Dermis microvascular lymphatic vessel endothelial cell (primary cell): ENCODE data around the gene GNAS-AS1. TPM values are rescaled to one million over a fixed set of nuclear protein-coding genes. Genes with fewer than 3 reads are reported as not detected.

Source experiments
- DNase-seq, 2 donors: peaks; one replicate each; pipeline versions ENCODE4 v3.0.0 to v3.0.0-alpha.2; 2010; ENCODE audit warnings: low read depth in 2 of 2
- total RNA-seq: library from RNA; depleted of rRNA; stranded (reverse); fragments of >200 nt; gene quantifications from 2 replicates; pipeline ENCODE4 v1.2.1, GENCODE V29; 2014

GNAS-AS1 gene
- under 0.01 TPM in 2 replicates for total RNA-seq

- peak in 1 of 2 donors; percentile 22 for DNase-seq
These were observed at the start of gene GNAS-AS1 for GRCh38 chr20:58850693-58851174. Gene GNAS-AS1 (minus strand): TSS chr20:58850902.

- no peak for DNase-seq
These were observed 49.7 kb upstream of the GNAS-AS1 start for GRCh38 chr20:58900397-58900796.

- DNase-seq, result no peak
These were observed 48.8 kb upstream of the GNAS-AS1 start for GRCh38 chr20:58899512-58899911.

GRCh38 chr20:58898629-58899408, 48.1 kb upstream of the GNAS-AS1 start:
- DNase-seq, result no peak

- no peak for DNase-seq
These were observed 46.8 kb upstream of the GNAS-AS1 start for GRCh38 chr20:58897488-58897887.

- no peak for DNase-seq
These were observed 46.1 kb upstream of the GNAS-AS1 start for GRCh38 chr20:58896820-58897219.

GRCh38 chr20:58895448-58896180, 44.9 kb upstream of the GNAS-AS1 start:
- DNase-seq, result no peak

GRCh38 chr20:58894652-58895447, 44.1 kb upstream of the GNAS-AS1 start:
- no peak for DNase-seq

GRCh38 chr20:58893355-58894120, 42.8 kb upstream of the GNAS-AS1 start:
- no peak for DNase-seq

- DNase-seq, result no peak
These were observed 42.2 kb upstream of the GNAS-AS1 start for GRCh38 chr20:58892932-58893224.

- peak in 1 of 2 donors; percentile 77 for DNase-seq
These were observed 41.6 kb upstream of the GNAS-AS1 start for GRCh38 chr20:58892141-58892931.

GRCh38 chr20:58891718-58892140, 41.0 kb upstream of the GNAS-AS1 start:
- DNase-seq, result peak in 1 of 2 donors; percentile 42

GRCh38 chr20:58891086-58891717, 40.5 kb upstream of the GNAS-AS1 start:
- peak in 1 of 2 donors; percentile 78 for DNase-seq

GRCh38 chr20:58890518-58891085, 39.9 kb upstream of the GNAS-AS1 start:
- peak; percentile 73 to 92 for DNase-seq

GRCh38 chr20:58889798-58890517, 39.3 kb upstream of the GNAS-AS1 start:
- no peak for DNase-seq

GRCh38 chr20:58889334-58889760, 38.6 kb upstream of the GNAS-AS1 start:
- no peak for DNase-seq

- peak in 1 of 2 donors; percentile 81 for DNase-seq
These were observed 38.0 kb upstream of the GNAS-AS1 start for GRCh38 chr20:58888521-58889333.

GRCh38 chr20:58888103-58888502, 37.4 kb upstream of the GNAS-AS1 start:
- DNase-seq, result no peak
